ENCODE results near the gene EIF5A.

Gene EIF5A

DNA sequence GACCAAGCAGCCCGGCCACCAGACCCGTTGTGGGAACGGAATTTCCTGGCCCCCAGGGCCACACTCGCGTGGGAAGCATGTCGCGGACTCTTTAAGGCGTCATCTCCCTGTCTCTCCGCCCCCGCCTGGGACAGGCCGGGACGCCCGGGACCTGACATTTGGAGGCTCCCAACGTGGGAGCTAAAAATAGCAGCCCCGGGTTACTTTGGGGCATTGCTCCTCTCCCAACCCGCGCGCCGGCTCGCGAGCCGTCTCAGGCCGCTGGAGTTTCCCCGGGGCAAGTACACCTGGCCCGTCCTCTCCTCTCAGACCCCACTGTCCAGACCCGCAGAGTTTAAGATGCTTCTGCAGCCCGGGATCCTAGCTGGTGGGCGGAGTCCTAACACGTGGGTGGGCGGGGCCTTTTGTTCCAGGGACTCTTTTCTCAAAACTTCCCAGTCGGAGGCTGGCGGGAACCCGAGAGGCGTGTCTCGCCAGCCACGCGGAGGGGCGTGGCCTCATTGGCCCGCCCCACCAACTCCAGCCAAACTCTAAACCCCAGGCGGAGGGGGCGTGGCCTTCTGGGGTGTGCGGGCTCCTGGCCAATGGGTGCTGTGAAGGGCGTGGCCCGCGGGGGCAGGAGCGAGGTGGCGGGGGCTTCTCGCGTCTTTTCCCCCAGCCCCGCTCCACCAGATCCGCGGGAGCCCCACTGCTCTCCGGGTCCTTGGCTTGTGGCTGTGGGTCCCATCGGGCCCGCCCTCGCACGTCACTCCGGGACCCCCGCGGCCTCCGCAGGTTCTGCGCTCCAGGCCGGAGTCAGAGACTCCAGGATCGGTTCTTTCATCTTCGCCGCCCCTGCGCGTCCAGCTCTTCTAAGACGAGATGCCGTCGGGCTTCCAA lies 26.1 kb upstream of the EIF5A start, which contains the start of gene SLC2A4:
Gene SLC2A4 (plus strand): TSS at position 645 of the 879 bp plus-strand sequence. CDS start 217 bp downstream, at position 862.
- TF ChIP-seq, protein P1, sequence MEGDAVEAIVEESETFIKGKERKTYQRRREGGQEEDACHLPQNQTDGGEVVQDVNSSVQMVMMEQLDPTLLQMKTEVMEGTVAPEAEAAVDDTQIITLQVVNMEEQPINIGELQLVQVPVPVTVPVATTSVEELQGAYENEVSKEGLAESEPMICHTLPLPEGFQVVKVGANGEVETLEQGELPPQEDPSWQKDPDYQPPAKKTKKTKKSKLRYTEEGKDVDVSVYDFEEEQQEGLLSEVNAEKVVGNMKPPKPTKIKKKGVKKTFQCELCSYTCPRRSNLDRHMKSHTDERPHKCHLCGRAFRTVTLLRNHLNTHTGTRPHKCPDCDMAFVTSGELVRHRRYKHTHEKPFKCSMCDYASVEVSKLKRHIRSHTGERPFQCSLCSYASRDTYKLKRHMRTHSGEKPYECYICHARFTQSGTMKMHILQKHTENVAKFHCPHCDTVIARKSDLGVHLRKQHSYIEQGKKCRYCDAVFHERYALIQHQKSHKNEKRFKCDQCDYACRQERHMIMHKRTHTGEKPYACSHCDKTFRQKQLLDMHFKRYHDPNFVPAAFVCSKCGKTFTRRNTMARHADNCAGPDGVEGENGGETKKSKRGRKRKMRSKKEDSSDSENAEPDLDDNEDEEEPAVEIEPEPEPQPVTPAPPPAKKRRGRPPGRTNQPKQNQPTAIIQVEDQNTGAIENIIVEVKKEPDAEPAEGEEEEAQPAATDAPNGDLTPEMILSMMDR (IDR thresholded peaks at IDR 0.05; ENCODE audit: low read depth, low read length, missing control alignments), result no peak
- peak within 1 kb of the TSS; percentile 57 for H3K4me3 ChIP-seq (ENCODE audit: low read depth, low read length)
- peak; percentile 60 for DNase-seq (ENCODE audit: low read depth)

DNA sequence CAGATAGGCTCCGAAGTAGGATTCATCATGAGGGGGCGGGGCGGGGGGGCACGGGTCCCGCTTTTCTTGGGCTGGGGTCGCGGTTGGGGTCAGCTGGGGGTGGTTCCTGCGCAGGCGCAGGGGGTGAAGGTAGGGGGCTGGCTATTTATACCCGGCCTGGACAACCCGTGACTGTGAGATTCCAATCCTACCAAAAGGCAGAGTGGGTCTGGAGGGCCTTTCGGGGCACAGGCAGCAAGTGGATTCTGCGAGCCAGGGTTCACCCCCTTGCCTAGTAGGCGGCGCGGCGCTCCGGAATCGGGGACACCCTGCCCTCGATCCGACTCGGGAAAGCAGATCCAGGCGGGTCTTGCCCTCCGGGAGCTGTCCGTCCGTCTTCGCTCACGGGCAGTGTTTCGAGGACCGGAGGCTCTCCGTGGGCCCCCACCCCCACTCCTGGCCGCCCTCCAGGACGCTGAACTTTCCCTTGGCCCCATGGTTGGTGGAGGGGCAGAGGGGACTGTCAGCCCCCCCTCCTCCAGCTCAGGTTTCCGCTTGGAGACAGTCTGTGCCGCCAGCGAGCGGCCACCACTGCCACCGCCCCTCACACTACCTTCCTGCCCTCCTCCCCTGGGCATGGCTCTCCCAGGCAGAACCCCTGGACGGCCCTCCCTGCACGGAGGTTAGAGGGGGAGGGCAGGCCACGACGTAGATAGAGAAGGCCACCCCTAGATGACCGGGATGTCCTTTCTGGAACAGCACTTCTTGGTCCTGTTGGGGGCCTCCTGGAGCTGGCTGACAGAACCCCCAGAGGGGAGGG lies 25.3 kb upstream of the EIF5A start:
- no peak for DNase-seq (ENCODE audit: low read depth)
- H3K4me3 ChIP-seq (ENCODE audit: low read depth, low read length), result peak overlapping the region; percentile 57; the same call in 1 of the 2 replicates
- TF ChIP-seq, protein P1 (IDR thresholded peaks at IDR 0.05; ENCODE audit: low read depth, low read length, missing control alignments), result no peak

DNA sequence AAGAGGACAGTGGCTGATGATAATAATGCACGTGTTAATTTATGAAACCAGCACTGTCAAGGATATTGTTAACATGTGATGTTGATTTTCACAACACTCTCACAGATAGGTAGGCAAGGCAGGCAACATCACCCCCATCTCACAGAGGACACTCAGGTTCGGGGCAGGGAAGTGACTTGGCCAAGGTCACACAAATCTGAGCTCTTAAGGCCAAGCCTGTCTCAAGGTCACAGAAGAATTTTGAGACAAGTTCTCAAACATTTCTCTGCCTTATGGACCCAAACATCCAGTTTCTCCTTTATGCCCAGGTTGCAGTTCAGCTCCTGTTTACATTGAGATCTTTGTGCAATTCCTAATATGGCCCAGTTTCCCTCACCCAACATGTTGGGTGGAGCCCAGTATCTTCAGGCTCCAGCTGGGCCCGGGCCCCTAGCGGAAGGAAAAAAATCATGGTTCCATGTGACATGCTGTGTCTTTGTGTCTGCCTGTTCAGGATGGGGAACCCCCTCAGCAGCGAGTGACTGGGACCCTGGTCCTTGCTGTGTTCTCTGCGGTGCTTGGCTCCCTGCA lies 24.6 kb upstream of the EIF5A start:
- DNase-seq (ENCODE audit: low read depth), result no peak
- TF ChIP-seq, protein P1 (IDR thresholded peaks at IDR 0.05; ENCODE audit: low read depth, low read length, missing control alignments), result peak; percentile 21
- H3K4me3 ChIP-seq (ENCODE audit: low read depth, low read length), result no peak overlapping the region

DNA sequence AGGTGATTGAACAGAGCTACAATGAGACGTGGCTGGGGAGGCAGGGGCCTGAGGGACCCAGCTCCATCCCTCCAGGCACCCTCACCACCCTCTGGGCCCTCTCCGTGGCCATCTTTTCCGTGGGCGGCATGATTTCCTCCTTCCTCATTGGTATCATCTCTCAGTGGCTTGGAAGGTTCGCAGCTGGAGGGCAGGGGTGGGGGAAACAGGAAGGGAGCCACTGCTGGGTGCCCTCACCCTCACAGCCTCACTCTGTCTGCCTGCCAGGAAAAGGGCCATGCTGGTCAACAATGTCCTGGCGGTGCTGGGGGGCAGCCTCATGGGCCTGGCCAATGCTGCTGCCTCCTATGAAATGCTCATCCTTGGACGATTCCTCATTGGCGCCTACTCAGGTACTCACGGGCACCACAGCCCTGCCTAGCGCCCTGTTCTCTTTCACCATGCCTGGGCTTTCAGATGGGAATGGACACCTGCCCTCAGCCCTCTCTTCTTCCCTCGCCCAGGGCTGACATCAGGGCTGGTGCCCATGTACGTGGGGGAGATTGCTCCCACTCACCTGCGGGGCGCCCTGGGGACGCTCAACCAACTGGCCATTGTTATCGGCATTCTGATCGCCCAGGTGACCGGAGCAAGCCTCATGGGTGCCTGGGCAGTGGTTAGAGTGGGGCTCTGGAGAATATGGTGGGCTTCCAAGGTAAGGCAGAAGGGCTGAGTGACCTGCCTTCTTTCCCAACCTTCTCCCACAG lies 23.8 kb upstream of the EIF5A start:
- no peak overlapping the region for H3K4me3 ChIP-seq (ENCODE audit: low read depth, low read length)
- TF ChIP-seq, protein P1 (IDR thresholded peaks at IDR 0.05; ENCODE audit: low read depth, low read length, missing control alignments), result no peak
- no peak for DNase-seq (ENCODE audit: low read depth)

DNA sequence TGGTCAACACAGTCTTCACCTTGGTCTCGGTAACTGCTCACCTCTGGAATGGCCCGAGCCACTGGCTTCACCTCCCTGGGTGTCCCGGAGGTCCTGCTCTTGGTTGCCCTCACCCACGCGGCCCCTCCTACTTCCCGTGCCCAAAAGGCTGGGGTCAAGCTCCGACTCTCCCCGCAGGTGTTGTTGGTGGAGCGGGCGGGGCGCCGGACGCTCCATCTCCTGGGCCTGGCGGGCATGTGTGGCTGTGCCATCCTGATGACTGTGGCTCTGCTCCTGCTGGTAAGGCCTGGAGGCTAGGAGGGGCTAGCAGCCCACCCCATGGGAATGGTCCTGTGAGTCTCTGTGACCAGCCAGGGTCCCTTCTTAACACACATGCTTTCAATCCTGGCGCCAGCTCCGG lies 22.5 kb upstream of the EIF5A start:
- no peak for DNase-seq (ENCODE audit: low read depth)
- H3K4me3 ChIP-seq (ENCODE audit: low read depth, low read length), result no peak overlapping the region
- TF ChIP-seq, protein P1 (IDR thresholded peaks at IDR 0.05; ENCODE audit: low read depth, low read length, missing control alignments), result no peak

DNA sequence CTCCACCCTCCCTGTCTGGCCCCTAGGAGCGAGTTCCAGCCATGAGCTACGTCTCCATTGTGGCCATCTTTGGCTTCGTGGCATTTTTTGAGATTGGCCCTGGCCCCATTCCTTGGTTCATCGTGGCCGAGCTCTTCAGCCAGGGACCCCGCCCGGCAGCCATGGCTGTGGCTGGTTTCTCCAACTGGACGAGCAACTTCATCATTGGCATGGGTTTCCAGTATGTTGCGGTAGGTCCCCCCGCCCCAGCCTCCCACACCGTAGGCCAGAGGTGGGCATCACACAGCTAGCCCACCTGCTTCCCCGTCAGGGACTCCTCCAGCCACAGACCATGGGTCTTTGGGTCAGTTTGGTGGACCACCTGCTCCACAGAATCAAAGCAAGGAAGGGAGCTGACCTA lies 21.7 kb upstream of the EIF5A start:
- no peak for DNase-seq (ENCODE audit: low read depth)
- TF ChIP-seq, protein P1 (IDR thresholded peaks at IDR 0.05; ENCODE audit: low read depth, low read length, missing control alignments), result no peak
- H3K4me3 ChIP-seq (ENCODE audit: low read depth, low read length), result no peak overlapping the region
